Astrocyte (in vitro differentiated cells and primary cell): Measurements from ENCODE around the gene SNTN. TPM values are rescaled to one million over a fixed set of nuclear protein-coding genes. Genes with fewer than 3 reads are reported as not detected.

Experiments used
- DNase-seq: peaks from one replicate; pipeline ENCODE4 v3.0.0-alpha.2; 2010; ENCODE audit warnings: low read depth
- FAIRE-seq: peaks from 2 replicates; lab custom pipeline; 2011; peaks lifted over from hg19 to GRCh38; lab: Jason Lieb, UNC
- H2AFZ ChIP-seq: 2 replicates; pipeline ENCODE4 v1.6.0; 2012; ENCODE audit warnings: low read depth, low read length, inconsistent platforms
- H3K27ac ChIP-seq: 2 replicates; pipeline ENCODE4 v1.5.1; 2011; ENCODE audit warnings: low read depth, low read length, inconsistent platforms
- H3K27me3 ChIP-seq: 2 replicates; pipeline ENCODE4 v1.6.0; 2011; ENCODE audit warnings: low read length, inconsistent platforms; ENCODE audit not compliant: insufficient read depth
- H3K36me3 ChIP-seq: 2 replicates; pipeline ENCODE4 v1.5.1; 2011; ENCODE audit warnings: low read length, inconsistent platforms; ENCODE audit not compliant: insufficient read depth
- H3K4me1 ChIP-seq: 2 replicates; pipeline ENCODE4 v1.5.1; 2011; ENCODE audit warnings: low read length, inconsistent platforms; ENCODE audit not compliant: insufficient read depth
- H3K4me2 ChIP-seq: 2 replicates; pipeline ENCODE4 v1.6.0; 2012; ENCODE audit warnings: low read length, inconsistent platforms
- H3K4me3 ChIP-seq: 2 replicates; pipeline ENCODE4 v1.5.1; 2011; ENCODE audit warnings: low read depth, mild to moderate bottlenecking, low read length, inconsistent platforms; ENCODE audit not compliant: insufficient read depth
- H3K79me2 ChIP-seq: 2 replicates; pipeline ENCODE4 v1.6.0; 2012; ENCODE audit warnings: mild to moderate bottlenecking, low read length, inconsistent platforms; ENCODE audit not compliant: insufficient read depth
- H3K9ac ChIP-seq: 2 replicates; pipeline ENCODE4 v1.6.0; 2012; ENCODE audit warnings: mild to moderate bottlenecking, low read length, inconsistent platforms
- H3K9me3 ChIP-seq: 2 replicates; pipeline ENCODE4 v1.5.1; 2012; ENCODE audit warnings: low read depth, mild to moderate bottlenecking, low read length, inconsistent platforms; ENCODE audit not compliant: insufficient read depth
- H4K20me1 ChIP-seq: 2 replicates; pipeline ENCODE4 v1.6.0; 2012; ENCODE audit warnings: low read length, inconsistent platforms; ENCODE audit not compliant: insufficient read depth
- H3K27ac Mint-ChIP-seq: one replicate; pipeline ENCODE4 v1.8.0; 2021; ENCODE audit warnings: mild to moderate bottlenecking, mixed read lengths; ENCODE audit not compliant: unreplicated experiment
- H3K27me3 Mint-ChIP-seq: one replicate; pipeline ENCODE4 v1.8.0; 2021; ENCODE audit warnings: low read depth, mixed read lengths; ENCODE audit not compliant: unreplicated experiment
- H3K36me3 Mint-ChIP-seq: one replicate; pipeline ENCODE4 v1.8.0; 2021; ENCODE audit warnings: low read depth, mixed read lengths; ENCODE audit not compliant: unreplicated experiment
- H3K4me1 Mint-ChIP-seq: one replicate; pipeline ENCODE4 v1.8.0; 2021; ENCODE audit warnings: low read depth, mixed read lengths; ENCODE audit not compliant: unreplicated experiment
- H3K4me3 Mint-ChIP-seq: one replicate; pipeline ENCODE4 v1.8.0; 2021; ENCODE audit warnings: mild to moderate bottlenecking, moderate library complexity, mixed read lengths; ENCODE audit not compliant: unreplicated experiment
- H3K9me3 Mint-ChIP-seq: one replicate; pipeline ENCODE4 v1.8.0; 2021; ENCODE audit warnings: mild to moderate bottlenecking, mixed read lengths; ENCODE audit not compliant: unreplicated experiment
- CTCF ChIP-seq: IDR thresholded peaks from 2 replicates; pipeline ENCODE4 v1.5.1; 2011; ENCODE audit warnings: low read depth, mild to moderate bottlenecking, inconsistent platforms, low read length, moderate library complexity; ENCODE audit not compliant: insufficient read depth
- EZH2 ChIP-seq: IDR thresholded peaks from 2 replicates; pipeline ENCODE4 v1.6.1; 2012; ENCODE audit warnings: mild to moderate bottlenecking, low read length, inconsistent platforms; ENCODE audit not compliant: insufficient read depth
- total RNA-seq: library from RNA; stranded (reverse); gene quantifications from 2 replicates; pipeline ENCODE4 v1.2.1, GENCODE V29; 2021

The SNTN gene
- total RNA-seq, 1 donor from 2014 or later: not detected

- no peak for FAIRE-seq
- Mint-ChIP-seq H3K4me1 (peaks cover 22% of the 10 kb centered on the region), H3K4me3 (no peak overlapping the region), H3K36me3 (no peaks in the 10 kb centered on the region), H3K27ac (no peak overlapping the region), H3K9me3 (no peaks in the 10 kb centered on the region), H3K27me3 (no peaks in the 10 kb centered on the region)
- no peak overlapping the region for H3K9ac ChIP-seq
- H3K27me3 ChIP-seq: no peaks in the 10 kb centered on the region
- H3K4me3 ChIP-seq: no peak overlapping the region
- DNase-seq: no peak
- no peaks in the 10 kb centered on the region for H3K36me3 ChIP-seq
- TF ChIP-seq CTCF (no peak), EZH2 (no peak)
- H3K4me2 ChIP-seq: no peak overlapping the region
- H2AFZ ChIP-seq: no peak overlapping the region
- H3K79me2 ChIP-seq: no peaks in the 10 kb centered on the region
- H4K20me1 ChIP-seq: no peaks in the 10 kb centered on the region
- no peaks in the 10 kb centered on the region for H3K9me3 ChIP-seq
- H3K4me1 ChIP-seq: peaks cover 9% of the 10 kb centered on the region
- no peak overlapping the region for H3K27ac ChIP-seq
Measured at GRCh38 chr3:63707731-63708130, 55.3 kb downstream of the SNTN start.

GRCh38 chr3:63709576-63709975, 57.1 kb downstream of the SNTN start:
- H4K20me1 ChIP-seq: no peaks in the 10 kb centered on the region
- no peak overlapping the region for H3K4me2 ChIP-seq
- no peak overlapping the region for H3K4me3 ChIP-seq
- Mint-ChIP-seq H3K27me3 (no peaks in the 10 kb centered on the region), H3K4me1 (peaks cover 20% of the 10 kb centered on the region), H3K9me3 (no peaks in the 10 kb centered on the region), H3K4me3 (no peak overlapping the region), H3K27ac (no peak overlapping the region), H3K36me3 (no peaks in the 10 kb centered on the region)
- H2AFZ ChIP-seq: no peak overlapping the region
- no peaks in the 10 kb centered on the region for H3K9me3 ChIP-seq
- H3K27me3 ChIP-seq: no peaks in the 10 kb centered on the region
- H3K27ac ChIP-seq: no peak overlapping the region
- no peaks in the 10 kb centered on the region for H3K79me2 ChIP-seq
- H3K4me1 ChIP-seq: peaks cover 9% of the 10 kb centered on the region
- no peak for DNase-seq
- H3K9ac ChIP-seq: no peak overlapping the region
- H3K36me3 ChIP-seq: no peaks in the 10 kb centered on the region
- no peak for TF ChIP-seq EZH2
- no peak for TF ChIP-seq CTCF
- no peak for FAIRE-seq

Other genes starting within 250 kb of the SNTN start
- not detected in 2 replicates for gene C3orf49, start 166.6 kb downstream of the SNTN start, total RNA-seq
- gene THOC7, start 211.1 kb downstream of the SNTN start, total RNA-seq: 56.9 and 61.6 TPM in 2 replicates
- 17.6 and 19.2 TPM in 2 replicates for gene ATXN7, start 211.2 kb downstream of the SNTN start, total RNA-seq